Stimulated activated CD4-positive, alpha-beta T cell treated with anti-CD3 and anti-CD28 coated beads, Interleukin-4, amount 100 ng/mL, for 4 hours (primary cell): ENCODE data around the gene CTIF.

Experiments used
- DNase-seq, 2 experiments: peaks; one replicate each; pipeline ENCODE4 v3.0.0-alpha.2; 2020

The CTIF gene

DNA sequence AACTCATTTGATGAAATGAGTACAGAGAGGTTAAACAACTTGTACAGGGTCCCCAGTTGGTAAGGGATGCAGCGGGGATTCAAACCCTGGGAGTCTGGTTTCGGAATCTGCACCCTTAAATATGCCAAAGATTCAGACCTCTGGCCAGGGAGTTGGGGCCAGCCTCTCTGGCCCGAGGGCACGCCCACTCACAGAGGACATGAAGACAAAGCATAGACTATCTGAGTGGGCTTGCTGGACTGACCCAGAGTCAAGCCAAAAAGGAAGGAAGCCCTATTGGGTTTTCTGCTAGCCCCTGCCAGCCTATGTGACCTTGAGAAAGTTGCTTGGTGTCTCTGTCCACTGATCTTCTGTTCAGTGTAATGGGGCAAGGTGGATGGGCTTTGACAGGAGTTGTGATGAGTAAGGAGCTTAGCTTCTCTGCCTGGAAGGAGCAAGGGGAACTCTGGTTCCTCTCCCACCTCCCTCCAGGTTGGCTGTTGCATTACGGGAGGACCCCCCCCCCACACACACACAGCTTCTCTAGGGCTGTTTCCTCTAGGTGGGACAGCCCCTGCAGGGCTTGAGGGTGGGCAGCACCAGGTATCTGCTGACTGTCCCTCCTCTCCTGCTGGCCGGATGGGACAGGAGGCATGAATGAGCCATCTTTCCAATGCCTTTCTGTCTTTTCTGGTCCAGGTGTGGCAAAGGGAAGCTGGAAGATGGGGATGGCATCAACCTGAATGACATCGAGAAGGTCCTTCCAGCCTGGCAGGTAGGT lies 131.3 kb downstream of the CTIF start:
- no peak for DNase-seq

DNA sequence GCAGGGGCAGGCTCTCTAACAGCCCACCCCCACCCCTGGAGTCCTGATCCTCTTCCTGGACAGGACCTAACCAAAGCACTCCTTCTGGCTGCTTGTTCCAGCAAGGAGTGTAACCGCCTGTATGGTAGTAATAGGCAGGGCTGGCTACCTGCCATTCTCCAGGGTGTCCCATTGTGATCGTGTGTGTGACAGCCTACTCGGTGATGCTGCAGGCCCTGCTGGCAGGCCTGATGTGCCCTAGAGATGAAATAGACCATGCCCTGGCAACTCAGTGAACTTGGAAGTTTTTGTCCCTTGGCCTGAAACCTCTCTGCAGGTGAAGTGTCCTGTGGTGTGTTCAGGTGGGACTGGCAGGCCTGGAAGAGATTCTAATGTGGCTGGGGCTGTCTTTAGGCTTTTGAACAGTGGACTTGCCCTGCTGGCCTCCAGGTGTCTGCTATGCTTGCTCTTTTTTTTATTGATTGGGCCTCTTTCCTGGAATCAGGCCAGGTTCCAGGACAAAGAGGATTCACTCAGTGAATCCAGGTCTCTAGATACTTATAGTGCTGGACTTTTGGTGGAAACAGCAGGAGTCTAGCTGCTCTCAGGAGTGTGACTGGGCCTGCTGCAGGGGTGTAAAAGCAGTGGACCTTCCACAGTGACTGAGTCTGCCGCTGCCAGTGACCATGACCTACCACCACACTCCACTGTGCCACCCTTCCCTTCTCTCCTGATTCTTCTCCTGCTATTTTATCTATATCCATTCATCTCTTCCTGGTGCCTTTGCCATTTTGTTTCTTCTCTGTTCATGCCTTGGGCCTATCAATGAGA lies 132.1 kb downstream of the CTIF start:
- DNase-seq: no peak

DNA sequence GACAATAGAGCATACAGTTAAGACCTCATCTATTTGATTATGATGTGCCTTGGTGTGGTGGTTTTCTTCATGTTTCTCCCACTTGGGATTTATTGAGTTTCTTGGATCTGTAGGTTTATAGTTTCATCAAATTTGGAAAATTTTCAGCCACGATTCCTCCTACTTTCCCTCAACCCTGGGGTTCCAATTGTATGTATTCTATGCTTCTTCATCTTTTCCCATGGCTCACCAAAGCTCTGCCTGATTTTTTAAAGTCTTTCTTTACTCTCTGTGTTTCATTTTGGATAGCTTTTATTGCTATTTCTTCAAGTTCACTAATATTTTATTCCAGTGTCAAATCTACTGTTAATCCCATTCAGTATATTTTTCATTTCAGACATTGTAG lies 132.7 kb downstream of the CTIF start:
- no peak for DNase-seq

DNA sequence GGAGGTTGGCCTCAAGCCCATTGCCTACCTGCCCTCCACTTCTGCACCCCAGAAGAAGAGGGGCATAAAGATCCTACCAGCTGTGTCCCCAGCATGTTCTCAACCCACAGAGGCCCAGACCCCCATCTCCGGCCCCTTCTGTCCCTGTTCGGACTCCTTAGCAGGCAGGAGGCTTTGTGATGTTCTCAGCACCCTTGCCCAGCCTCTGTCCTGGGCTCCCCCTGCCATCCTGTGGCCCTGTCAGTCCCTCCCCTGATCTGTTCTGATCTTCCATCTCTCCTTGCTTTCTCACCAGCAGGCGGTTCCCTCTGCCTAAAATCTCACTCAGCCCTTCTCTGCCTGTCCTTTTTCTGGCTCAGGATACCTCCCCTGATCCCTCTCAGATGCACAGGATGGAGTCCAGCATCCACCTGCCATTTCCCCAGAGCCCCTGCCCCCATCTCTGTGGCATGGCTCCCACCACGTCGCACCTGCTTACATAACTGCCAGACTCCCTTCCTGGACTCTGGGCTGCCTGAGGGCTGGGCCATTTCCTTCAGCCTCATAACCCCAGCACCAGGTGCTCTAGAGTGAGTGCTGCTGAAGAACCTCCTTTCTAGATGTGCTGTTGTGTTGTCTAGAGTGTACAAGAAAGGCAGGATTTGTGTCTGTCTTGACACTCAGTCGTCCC lies 134.0 kb downstream of the CTIF start:
- DNase-seq: no peak

DNA sequence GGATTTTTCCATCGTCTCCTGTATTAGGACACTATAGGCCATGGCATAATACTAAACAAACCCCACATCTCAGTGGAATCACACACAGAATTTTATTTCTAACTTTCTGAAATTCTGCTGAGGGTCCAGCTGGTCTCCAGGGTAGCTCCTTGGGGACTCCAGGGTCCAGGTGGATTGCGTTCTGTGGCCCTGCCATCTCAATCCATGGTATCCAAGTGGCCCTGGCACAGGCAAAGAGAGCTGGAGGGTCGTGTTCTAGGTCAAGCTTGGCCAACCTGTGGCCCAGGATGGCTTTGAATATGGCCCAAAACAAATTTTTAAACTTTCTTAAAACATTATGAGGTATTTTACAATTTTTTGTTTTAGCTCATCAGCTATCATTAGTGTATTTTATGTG lies 134.6 kb downstream of the CTIF start:
- DNase-seq: no peak

DNA sequence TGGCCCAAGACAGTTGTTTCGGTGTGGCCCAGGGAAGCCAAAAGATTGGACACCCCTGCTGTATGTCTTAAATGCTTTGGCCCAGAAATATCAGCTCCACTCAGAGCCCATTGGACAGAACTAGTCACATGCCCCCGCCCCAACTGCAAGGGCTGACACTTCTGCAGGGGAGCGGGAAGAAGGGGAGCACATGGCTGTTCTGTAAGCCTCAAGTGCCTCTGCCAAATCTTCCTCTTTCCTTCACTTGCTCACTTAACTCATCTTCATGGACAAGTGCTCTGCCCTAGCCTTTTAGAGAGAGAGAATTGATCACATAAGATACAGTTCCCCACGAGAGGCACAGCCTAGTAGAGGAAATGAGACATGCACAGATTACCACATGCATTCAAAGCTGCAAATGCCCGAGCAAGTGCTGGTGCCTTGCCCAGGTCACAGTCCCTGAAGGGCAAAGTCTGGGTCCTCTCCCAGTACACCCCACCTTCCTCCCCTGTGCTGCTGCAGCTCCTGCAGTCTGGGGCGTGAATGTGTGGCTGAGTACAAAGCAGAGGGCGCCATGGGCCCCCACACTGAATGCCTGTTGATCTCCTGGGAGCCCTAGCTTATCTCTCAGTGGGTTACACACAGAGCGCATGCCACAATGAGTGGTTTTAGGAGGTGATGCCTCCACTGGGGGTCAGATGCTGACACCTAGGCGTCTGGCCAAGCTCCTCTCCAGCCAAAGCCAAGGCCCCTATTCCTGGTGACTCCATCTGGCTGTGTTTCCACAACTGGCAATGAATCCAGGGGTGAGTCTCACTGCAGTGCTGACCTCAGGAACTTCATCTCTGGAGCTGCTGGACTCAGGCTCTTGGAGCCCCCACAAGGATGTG lies 135.3 kb downstream of the CTIF start:
- no peak for DNase-seq

DNA sequence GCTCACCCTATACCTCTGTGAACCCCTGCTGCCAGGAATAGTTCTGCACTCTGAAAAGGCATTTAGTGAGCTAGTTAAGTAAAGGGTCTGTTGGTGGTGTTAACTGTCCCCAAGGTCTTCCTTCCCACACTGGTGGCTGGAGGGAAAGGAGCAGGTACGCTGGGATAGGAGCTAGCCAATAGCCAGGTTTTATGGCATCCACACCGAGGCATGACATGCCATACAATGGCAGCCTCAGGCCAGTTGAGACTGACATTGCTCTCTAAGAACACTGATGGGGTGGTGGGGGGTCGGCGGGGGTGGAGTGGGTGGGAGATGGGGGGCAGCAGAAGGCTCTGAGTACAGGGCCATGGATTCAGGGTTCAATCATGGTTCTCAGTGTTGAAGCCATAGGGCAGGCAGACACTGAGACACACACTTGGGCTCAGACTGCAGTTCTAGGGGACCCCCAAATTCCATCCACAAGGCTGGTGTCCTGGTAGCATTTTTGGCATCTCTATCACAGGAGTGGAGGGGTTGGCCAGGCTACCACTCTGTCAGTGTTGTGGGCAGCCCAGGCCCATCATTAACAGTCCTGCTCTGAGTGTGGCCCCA lies 136.0 kb downstream of the CTIF start:
- DNase-seq: no peak

DNA sequence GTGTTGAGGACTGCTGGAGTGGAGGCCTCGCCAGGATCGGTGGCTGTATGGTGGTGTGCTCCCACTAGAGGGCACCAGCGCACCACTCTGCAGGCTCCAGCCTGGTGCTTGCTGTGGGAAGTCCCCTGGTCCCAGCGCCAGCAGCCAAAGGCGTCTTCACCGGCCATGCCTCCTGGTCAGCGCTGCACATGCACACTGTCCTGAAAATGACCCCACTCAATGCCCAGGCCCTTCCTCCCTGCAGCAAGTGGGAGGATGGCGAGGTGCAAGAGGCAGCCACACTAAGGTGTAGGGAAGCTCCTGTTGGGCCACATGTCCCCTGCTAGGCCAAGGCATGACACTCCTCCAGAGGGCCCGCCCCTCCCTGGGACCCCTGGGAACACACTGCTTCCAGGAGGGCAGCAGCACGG lies 136.5 kb downstream of the CTIF start:
- peak; percentile 71 to 80 for DNase-seq

DNA sequence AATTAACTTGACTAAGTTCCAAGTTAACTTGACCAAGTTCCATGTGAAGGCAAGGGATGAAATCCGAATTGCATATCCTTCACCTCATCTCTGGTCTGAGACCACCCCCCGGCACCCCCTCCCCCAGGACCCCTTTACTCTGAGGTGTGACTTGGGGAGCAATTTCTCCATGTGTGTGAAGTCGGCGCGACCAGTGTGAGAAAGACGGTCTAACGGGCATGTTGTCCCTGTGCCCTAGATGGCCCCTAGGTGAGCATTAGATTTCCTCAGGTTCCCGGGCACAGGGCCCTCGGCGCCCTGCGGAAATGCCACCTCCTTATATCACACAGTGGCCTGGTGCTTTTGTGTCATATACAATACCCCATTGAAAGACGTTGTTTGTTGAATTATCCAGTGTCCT lies 137.1 kb downstream of the CTIF start:
- DNase-seq: no peak

DNA sequence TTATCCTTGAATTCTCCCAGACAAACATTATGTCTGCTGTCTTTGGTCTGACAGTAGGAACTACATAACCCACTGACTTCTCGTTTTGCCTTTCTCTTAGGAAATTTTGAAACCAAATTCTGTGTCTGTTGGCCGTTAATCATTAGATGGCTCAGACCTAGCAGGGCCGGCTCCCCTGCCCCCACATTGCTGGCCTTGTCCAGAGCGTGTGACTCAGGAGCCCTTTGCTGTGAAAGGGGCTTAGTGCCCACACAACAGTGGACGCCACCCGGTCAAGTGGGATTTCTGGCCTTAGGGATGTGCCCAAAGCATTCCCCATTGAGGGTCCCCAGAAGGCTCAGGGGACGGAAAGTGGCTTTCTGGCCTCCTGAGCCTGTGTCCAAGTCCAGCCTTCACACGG lies 137.5 kb downstream of the CTIF start:
- no peak for DNase-seq

DNA sequence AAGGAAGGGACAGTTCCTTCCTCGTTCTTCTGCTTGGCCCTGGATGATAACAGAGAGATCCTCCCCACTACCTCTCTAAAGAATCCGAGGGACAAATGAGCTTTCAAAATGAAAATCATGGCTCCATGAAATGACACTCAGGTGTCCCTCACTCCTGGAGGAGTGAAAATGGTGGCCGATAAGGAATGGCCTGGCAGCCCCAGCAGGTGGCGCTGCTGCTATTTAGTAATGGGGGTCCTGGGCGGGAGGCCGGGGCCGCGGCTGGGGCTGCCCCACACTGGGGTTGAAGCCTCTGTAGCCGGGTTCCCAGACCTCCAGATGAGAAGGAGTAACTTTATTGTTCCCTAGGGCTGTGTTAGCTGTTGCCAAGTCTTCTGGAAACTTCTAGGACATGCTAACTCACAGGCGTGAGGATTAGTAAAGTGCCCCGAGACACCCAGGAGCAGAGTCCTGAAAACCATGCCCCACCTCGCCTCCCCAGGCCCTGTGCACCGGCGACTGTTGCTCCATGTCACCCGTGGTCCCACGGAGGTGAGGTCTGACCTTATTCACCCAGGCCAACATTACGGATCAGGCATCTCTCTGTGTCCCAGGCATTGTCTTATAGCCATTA lies 138.0 kb downstream of the CTIF start:
- peak; percentile 36 to 66 for DNase-seq

DNA sequence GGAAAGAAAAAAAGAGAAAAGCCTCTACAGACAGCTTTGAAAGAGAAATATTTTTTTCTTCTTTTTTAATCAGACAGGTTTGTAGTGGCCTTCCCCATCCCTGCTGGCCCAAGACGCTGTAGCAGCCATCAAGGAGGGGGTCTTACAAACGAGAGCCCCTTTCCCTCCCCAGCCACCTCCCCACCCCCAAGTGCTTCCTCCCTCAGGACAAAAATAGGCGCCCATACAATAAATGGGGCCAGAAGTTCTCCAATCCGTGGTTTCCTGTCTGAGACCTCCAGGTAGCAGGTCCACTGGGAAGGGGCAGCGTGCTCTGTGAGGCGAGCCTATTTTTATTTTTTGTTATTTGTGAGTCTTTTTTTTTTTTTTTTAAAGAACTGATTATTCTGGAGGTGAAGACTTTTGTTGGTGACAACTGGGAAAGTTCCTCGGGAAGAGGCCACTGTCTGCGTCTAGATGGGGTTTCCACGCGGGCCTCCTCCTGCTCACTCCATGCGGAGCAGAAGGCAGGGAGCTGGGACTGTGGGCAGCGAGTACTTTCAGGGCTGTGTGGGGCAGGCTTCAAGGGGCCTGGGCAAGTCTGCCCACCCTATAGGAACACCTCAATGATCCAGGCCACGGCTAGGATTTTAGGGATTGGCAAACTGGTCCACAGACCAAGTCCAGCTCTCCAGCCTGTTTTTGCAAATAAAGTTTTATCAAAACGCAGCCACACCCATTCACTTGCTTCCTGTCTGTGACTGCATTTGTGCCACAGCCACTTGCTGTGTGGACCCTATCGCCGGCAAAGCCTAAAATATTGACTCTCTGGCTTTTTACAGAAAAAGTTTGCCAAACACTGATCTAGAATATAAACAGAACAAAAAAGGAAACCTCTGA lies 139.6 kb downstream of the CTIF start:
- no peak for DNase-seq

DNA sequence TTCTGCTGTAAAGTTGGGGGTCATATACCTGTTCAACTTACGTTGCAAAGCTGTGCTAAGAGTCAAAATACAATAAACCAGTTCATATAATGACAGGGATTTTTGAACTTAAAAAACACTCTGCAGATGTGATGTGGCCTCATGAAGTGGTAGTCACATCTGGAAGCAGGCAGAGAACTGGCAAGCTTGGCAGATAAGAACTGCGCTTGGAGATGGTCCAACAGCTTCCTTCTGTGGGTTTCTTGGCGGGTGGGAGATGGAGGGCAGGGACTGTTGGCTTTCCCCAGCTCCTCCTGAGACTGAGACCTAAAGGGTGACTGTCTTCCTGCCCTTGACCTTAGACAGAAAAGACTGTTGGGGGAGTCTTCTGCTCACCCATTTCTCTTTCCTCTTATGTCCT lies 140.4 kb downstream of the CTIF start:
- no peak for DNase-seq

DNA sequence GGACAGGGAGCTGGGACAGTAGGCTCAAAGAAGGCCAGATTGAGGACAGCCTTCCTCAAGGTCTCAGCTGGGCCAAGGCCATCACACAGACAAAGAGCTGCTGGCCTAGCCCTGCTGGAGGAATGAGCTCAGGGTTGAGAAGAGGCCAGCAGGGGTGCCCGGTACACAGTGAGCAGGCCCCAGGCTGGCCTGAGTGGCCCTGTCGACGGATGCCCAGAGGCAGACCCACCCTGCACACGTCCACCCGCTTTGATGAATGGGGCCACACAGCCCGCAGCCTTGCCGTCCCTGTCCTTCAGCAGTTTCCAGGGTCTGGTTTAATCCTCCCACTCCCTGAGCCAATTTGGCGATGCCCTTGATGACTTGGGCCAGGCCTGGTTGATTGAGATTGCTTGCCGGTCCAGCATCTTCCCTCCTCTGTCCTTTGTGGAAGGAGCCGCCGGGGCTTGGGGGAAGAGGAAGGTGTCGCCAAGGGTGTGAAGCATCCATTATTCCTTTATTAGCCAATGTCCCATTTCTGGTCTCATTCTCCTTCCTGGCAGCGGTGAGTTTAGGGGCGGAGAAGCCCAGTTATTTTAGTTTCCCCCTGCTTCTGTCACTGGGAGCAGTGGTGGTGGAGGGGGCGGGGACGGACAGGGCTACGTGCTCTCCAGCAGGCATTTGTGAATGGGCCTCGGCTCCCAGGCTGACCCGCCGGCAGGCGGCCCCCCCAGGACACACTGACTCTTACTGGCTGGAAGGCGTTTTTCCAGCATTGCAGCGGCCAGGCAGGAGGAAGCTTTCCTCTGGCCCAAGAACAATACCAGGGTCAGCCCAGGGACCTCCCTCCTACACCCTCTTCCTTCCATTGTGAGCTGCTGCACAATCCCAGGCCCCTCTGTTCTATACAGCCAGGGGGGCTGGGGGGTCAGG lies 141.8 kb downstream of the CTIF start:
- no peak for DNase-seq

DNA sequence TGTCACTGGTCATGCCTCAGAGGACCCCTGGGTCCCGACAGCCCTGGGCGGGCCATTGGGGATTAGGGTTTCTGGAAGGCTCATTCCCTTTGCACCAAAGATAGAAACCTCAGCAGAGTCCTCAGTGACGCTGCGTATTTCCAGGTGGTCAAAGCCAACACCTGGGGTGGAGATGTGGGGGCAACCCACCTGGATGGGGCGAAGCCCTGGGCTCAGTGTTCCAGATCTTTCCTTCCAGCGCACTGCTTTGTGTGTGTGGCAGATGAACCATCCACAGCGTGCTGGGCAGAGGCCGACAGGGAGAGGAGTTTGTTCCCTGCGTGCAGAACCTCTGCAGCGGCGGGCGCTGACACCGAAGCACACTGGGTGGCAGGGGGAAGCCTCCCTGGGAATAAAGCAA lies 143.9 kb downstream of the CTIF start:
- no peak for DNase-seq

DNA sequence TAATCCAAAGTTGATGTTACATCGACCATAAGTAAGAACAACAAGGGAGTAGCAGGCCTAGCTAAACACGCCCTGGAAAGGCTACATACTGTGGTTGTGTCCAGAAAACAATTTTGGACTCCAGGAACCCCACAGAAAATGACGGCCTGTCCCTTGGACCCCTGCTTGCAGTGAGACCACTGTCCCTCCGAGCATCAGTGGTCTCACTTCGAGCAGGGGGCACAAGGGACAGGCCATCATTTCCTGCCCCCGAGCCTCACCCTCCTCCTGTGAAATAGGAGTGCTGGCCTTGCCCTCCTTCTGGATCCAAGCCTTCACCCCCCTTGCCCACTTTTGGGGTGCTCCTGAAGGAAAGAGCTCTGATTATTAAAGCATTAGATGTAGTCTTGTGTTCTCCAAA lies 144.4 kb downstream of the CTIF start:
- DNase-seq: no peak

DNA sequence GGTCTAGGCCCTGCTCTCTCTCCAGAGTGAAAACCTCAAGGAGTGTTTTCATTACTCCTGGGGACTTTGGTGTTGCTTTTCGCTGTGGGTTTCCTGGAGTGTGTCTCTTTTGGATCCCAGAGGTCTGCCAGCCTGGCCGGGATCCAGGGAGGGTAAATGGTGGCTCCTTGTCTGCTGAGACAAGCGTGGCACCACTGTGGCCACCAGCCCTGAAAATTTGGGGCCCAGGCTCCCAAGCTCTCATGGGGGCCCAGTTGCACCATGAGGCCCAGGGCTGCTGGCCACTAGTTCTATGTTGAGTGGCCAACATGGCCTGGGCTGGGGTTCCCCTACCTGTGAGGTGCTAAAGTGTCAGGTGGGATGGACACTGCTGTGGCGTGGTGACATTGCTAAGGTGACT lies 144.8 kb downstream of the CTIF start:
- DNase-seq: no peak

DNA sequence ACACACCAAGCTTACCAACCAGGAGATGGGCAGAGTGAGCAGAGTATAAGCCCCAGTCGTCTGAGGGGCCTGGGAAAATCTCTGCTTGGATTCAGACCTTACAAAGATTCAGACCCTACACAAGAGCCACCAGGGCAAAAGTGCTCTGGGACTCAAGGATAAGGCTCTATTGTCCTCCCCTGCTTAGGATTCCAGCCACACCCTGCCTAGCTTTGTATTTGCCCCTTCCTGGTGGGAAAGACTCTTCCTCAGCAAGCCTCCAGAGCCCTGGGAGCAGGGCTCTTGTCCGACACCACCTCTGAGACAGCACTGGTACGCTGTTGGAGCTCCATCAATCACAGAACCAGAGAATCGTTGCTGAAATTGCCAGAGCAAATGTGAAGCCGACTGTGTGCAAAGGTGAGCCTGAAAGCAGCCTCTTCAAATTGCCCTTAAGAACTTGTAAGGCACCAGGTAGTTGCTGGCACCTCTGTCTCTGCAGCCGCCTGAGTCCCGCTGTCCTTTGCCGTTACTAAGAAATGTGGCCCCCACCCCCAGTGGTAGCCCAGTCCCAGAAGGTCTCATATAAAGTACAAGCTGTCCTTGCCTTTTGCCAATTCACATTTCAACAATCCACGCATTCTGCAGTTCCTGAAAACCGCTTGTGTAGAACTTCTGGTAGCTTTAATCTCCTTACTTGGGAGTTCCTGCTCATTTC lies 148.7 kb downstream of the CTIF start:
- DNase-seq: no peak

DNA sequence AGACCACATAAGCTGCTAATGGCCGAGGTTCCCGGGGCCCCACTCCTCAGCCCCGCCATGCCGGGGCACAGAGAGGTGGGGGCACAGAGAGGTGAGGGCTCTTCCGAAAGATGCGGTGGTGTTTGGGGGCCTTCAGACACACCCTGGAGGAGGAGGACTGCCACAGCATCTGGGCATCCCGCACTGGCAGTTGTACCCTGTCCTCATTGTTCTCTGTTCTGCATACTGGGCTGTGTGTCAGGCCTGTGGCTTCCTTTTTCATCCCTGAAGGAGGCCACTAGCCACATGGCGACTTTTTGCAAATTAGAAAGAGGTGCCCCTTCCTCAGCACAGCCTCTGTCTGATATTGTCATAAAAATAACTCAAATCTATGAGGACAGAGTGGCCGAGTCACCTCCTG lies 150.1 kb downstream of the CTIF start:
- no peak for DNase-seq
